ENCODE data around the gene OSGEPL1.
"Not testable (repeated sequence)": the region's sequence is repeated elsewhere in the genome, so short reads cannot be mapped to it uniquely, and the experiment has no call there.

OSGEPL1 gene

DNA sequence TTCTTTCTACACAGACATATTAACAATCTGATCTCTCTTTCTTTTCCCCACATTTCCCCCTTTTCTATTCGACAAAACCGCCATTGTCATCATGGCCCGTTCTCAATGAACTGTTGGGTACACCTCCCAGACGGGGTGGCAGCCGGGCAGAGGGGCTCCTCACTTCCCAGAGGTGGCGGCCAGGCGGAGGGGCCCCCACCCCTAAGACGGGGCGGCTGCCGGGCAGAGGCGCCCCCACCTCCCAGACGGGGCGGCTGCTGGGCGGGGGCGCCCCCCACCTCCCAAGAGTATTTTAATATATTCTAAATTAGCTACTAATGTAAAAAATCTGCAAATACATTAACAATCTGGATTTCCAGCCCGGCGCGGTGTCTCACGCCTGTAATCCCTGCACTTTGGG lies 2.4 kb downstream of the OSGEPL1 start:
- not testable (repeated sequence) for H3K27ac ChIP-seq (ENCODE audit: low read depth, low read length); H3K18ac ChIP-seq (ENCODE audit: low read length); H3K36me3 ChIP-seq (ENCODE audit: control insufficient read depth in 1 of 2, insufficient read depth in 2 of 2, low read length in 2 of 2); H4K91ac ChIP-seq (ENCODE audit: low read depth, low read length); H3K4me2 ChIP-seq (ENCODE audit: low read length); H3K9ac ChIP-seq (ENCODE audit: low read length); H2BK5ac ChIP-seq (ENCODE audit: low read depth, low read length, poor library complexity); H3K27me3 ChIP-seq (ENCODE audit: insufficient read depth, low read length); H2AK5ac ChIP-seq (ENCODE audit: low read length); H2AFZ ChIP-seq (ENCODE audit: insufficient read depth, low read length, poor library complexity); H2BK120ac ChIP-seq (ENCODE audit: insufficient read depth, low read length, poor library complexity); H3K4me3 ChIP-seq (ENCODE audit: low read depth, low read length); H3K14ac ChIP-seq (ENCODE audit: low read length); H3K9me3 ChIP-seq (ENCODE audit: insufficient read depth, low read depth, low read length); H2BK12ac ChIP-seq (ENCODE audit: low read length); H3K4ac ChIP-seq (ENCODE audit: low read depth, low read length); H3K79me1 ChIP-seq (ENCODE audit: low read length); H4K12ac ChIP-seq (ENCODE audit: low read depth, low read length); H4K8ac ChIP-seq (ENCODE audit: low read depth, low read length); H3K79me2 ChIP-seq (ENCODE audit: control insufficient read depth, insufficient read depth, low read length, poor library complexity); H3K23ac ChIP-seq (ENCODE audit: low read length); DNase-seq; H3K4me1 ChIP-seq (ENCODE audit: control insufficient read depth in 1 of 2, insufficient read depth in 2 of 2, low read length in 2 of 2)
- no CpG with 5 or more reads among the region's 19 CpGs for WGBS (ENCODE audit: extremely low coverage, insufficient coverage, insufficient read length)

DNA sequence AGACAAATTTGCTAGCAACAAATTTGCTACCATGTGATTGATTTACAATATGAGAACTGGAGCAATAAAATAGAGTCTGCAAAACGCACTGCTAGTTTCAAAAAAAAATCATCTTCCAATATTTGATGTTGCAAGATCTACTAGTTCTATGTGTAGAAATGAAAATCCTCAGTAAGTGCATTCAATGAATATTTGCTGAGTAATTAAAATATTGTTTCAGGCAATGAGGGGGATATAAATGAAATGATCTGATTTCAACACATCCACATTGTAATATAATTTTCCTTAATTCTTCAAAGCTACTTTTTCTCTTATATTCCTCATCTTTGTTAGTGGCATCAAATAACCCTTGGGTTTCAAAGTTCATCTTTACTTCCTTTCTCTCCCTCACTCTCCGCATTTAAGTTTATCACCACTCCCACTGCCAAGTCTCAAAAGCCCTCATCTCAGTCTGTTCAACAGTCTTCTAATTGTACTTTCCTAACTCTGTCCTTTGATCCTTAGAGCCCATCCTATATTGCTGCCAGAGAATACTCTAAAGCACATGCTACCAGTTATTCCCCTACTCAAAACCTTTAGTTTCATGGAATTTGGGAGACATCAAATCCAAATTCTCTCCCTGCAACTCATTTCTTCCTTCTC lies 6.2 kb downstream of the OSGEPL1 start:
- Histone ChIP-seq H2BK12ac (ENCODE audit: low read length) (no peak overlapping the region), H3K9ac (ENCODE audit: low read length) (no peak overlapping the region), H4K12ac (ENCODE audit: low read depth, low read length) (no peak overlapping the region), H3K36me3 (ENCODE audit: control insufficient read depth in 1 of 2, insufficient read depth in 2 of 2, low read length in 2 of 2) (no peaks in the 10 kb centered on the region), H3K18ac (ENCODE audit: low read length) (no peak overlapping the region), H3K4ac (ENCODE audit: low read depth, low read length) (no peak overlapping the region), H3K79me2 (ENCODE audit: control insufficient read depth, insufficient read depth, low read length, poor library complexity) (no peaks in the 10 kb centered on the region), H2AFZ (ENCODE audit: insufficient read depth, low read length, poor library complexity) (no peak overlapping the region), H3K23ac (ENCODE audit: low read length) (no peak overlapping the region), H3K4me2 (ENCODE audit: low read length) (no peak overlapping the region), H4K8ac (ENCODE audit: low read depth, low read length) (no peak overlapping the region), H3K14ac (ENCODE audit: low read length) (no peak overlapping the region), H3K9me3 (ENCODE audit: insufficient read depth, low read depth, low read length) (no peaks in the 10 kb centered on the region), H2AK5ac (ENCODE audit: low read length) (no peak overlapping the region), H3K27ac (ENCODE audit: low read depth, low read length) (no peak overlapping the region), H3K27me3 (ENCODE audit: insufficient read depth, low read length) (no peaks in the 10 kb centered on the region), H3K4me1 (ENCODE audit: control insufficient read depth in 1 of 2, insufficient read depth in 2 of 2, low read length in 2 of 2) (no peaks in the 10 kb centered on the region), H2BK5ac (ENCODE audit: low read depth, low read length, poor library complexity) (no peak overlapping the region), H2BK120ac (ENCODE audit: insufficient read depth, low read length, poor library complexity) (no peak overlapping the region), H4K91ac (ENCODE audit: low read depth, low read length) (no peak overlapping the region), H3K79me1 (ENCODE audit: low read length) (no peaks in the 10 kb centered on the region), H3K4me3 (ENCODE audit: low read depth, low read length) (no peak overlapping the region)
- WGBS (ENCODE audit: extremely low coverage, insufficient coverage, insufficient read length) = no CpG with 5 or more reads among the region's 2 CpGs
- no peak for DNase-seq

DNA sequence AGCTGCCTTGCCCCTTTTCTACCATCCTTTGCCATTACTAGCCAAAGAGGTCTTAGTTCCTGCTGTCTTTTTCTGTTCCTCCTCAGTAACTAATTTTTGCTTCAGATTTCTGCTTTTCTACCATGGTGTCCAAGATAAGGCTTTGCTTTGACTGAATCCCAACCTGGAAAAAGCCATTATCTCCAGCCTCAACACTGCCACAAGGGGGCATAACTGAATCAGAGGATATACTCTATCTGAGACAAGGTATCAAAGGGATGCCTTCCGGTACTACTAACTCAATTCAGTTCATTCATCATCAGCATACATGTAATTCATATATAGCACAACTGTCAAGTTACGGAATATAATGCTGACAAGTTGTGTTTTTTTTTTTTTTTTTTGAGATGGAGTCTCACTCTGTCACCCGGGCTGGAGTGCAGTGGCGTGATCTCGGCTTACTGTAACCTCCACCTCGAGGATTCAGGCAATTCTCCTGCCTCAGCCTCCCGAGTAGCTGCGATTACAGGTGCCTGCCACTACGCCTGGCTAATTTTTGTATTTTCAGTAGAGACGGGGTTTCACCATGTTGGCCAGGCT lies 11.4 kb downstream of the OSGEPL1 start:
- H3K4ac ChIP-seq (ENCODE audit: low read depth, low read length) = no peak overlapping the region
- no peaks in the 10 kb centered on the region for H3K79me2 ChIP-seq (ENCODE audit: control insufficient read depth, insufficient read depth, low read length, poor library complexity)
- no peaks in the 10 kb centered on the region for H3K27me3 ChIP-seq (ENCODE audit: insufficient read depth, low read length)
- no peak overlapping the region for H3K14ac ChIP-seq (ENCODE audit: low read length)
- H2AFZ ChIP-seq (ENCODE audit: insufficient read depth, low read length, poor library complexity) = no peak overlapping the region
- no peaks in the 10 kb centered on the region for H3K79me1 ChIP-seq (ENCODE audit: low read length)
- no peak overlapping the region for H3K4me3 ChIP-seq (ENCODE audit: low read depth, low read length)
- H4K91ac ChIP-seq (ENCODE audit: low read depth, low read length) = no peak overlapping the region
- no peaks in the 10 kb centered on the region for H3K9me3 ChIP-seq (ENCODE audit: insufficient read depth, low read depth, low read length)
- H2BK12ac ChIP-seq (ENCODE audit: low read length) = no peak overlapping the region
- peaks cover 3 to 6% of the 10 kb centered on the region in 2 experiments for H3K36me3 ChIP-seq (ENCODE audit: control insufficient read depth in 1 of 2, insufficient read depth in 2 of 2, low read length in 2 of 2)
- no peak overlapping the region for H2BK5ac ChIP-seq (ENCODE audit: low read depth, low read length, poor library complexity)
- no peaks in the 10 kb centered on the region for H3K4me1 ChIP-seq (ENCODE audit: control insufficient read depth in 1 of 2, insufficient read depth in 2 of 2, low read length in 2 of 2)
- no CpG with 5 or more reads among the region's 10 CpGs for WGBS (ENCODE audit: extremely low coverage, insufficient coverage, insufficient read length)
- peak; percentile 71 to 87 for DNase-seq
- no peak overlapping the region for H3K9ac ChIP-seq (ENCODE audit: low read length)
- H2BK120ac ChIP-seq (ENCODE audit: insufficient read depth, low read length, poor library complexity) = no peak overlapping the region
- H3K23ac ChIP-seq (ENCODE audit: low read length) = no peak overlapping the region
- H4K8ac ChIP-seq (ENCODE audit: low read depth, low read length) = no peak overlapping the region
- no peak overlapping the region for H3K4me2 ChIP-seq (ENCODE audit: low read length)
- H3K27ac ChIP-seq (ENCODE audit: low read depth, low read length) = no peak overlapping the region
- no peak overlapping the region for H4K12ac ChIP-seq (ENCODE audit: low read depth, low read length)
- no peak overlapping the region for H2AK5ac ChIP-seq (ENCODE audit: low read length)
- H3K18ac ChIP-seq (ENCODE audit: low read length) = no peak overlapping the region

DNA sequence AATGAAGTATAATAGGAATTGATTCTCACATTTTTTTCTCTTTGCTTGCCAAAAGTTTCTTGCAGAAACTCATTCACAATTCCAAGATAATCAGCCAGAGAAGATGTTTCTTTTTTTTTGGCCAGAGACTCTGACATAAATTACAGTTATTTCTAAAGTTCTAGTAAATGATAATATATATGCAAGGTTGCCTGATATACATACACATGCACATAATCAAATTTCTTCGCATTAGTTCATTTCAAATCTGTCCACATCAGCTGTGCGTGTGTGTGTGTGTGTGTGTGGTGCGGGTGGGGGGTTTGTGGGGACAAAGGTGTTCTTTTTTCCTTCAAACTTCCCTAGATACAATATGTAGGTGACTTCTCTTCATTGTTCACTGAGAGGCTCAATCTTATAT lies 33.2 kb downstream of the OSGEPL1 start:
- Histone ChIP-seq H3K4me2 (ENCODE audit: low read length) (no peak overlapping the region), H3K14ac (ENCODE audit: low read length) (no peak overlapping the region), H3K27ac (ENCODE audit: low read depth, low read length) (no peak overlapping the region), H2BK12ac (ENCODE audit: low read length) (no peak overlapping the region), H4K91ac (ENCODE audit: low read depth, low read length) (no peak overlapping the region), H2BK120ac (ENCODE audit: insufficient read depth, low read length, poor library complexity) (no peak overlapping the region), H3K4me1 (ENCODE audit: control insufficient read depth in 1 of 2, insufficient read depth in 2 of 2, low read length in 2 of 2) (no peaks in the 10 kb centered on the region), H3K27me3 (ENCODE audit: insufficient read depth, low read length) (no peaks in the 10 kb centered on the region), H3K23ac (ENCODE audit: low read length) (no peak overlapping the region), H3K9ac (ENCODE audit: low read length) (no peak overlapping the region), H3K79me2 (ENCODE audit: control insufficient read depth, insufficient read depth, low read length, poor library complexity) (no peaks in the 10 kb centered on the region), H2AK5ac (ENCODE audit: low read length) (no peak overlapping the region), H3K4ac (ENCODE audit: low read depth, low read length) (no peak overlapping the region), H2BK5ac (ENCODE audit: low read depth, low read length, poor library complexity) (no peak overlapping the region), H2AFZ (ENCODE audit: insufficient read depth, low read length, poor library complexity) (no peak overlapping the region), H4K8ac (ENCODE audit: low read depth, low read length) (no peak overlapping the region), H3K79me1 (ENCODE audit: low read length) (no peaks in the 10 kb centered on the region), H4K12ac (ENCODE audit: low read depth, low read length) (no peak overlapping the region), H3K4me3 (ENCODE audit: low read depth, low read length) (no peak overlapping the region), H3K18ac (ENCODE audit: low read length) (no peak overlapping the region), H3K36me3 (ENCODE audit: control insufficient read depth in 1 of 2, insufficient read depth in 2 of 2, low read length in 2 of 2) (peaks cover 0 to 1% of the 10 kb centered on the region in 2 experiments), H3K9me3 (ENCODE audit: insufficient read depth, low read depth, low read length) (no peaks in the 10 kb centered on the region)
- no peak for DNase-seq
- no CpG with 5 or more reads among the region's 3 CpGs for WGBS (ENCODE audit: extremely low coverage, insufficient coverage, insufficient read length)

Measured in trophoblast cell (in vitro differentiated cells and primary cell).